Measurements from ENCODE around the gene METTL23.
"Not testable (repeated sequence)": the region's sequence is repeated elsewhere in the genome, so short reads cannot be mapped to it uniquely, and the experiment has no call there.

METTL23 gene

DNA sequence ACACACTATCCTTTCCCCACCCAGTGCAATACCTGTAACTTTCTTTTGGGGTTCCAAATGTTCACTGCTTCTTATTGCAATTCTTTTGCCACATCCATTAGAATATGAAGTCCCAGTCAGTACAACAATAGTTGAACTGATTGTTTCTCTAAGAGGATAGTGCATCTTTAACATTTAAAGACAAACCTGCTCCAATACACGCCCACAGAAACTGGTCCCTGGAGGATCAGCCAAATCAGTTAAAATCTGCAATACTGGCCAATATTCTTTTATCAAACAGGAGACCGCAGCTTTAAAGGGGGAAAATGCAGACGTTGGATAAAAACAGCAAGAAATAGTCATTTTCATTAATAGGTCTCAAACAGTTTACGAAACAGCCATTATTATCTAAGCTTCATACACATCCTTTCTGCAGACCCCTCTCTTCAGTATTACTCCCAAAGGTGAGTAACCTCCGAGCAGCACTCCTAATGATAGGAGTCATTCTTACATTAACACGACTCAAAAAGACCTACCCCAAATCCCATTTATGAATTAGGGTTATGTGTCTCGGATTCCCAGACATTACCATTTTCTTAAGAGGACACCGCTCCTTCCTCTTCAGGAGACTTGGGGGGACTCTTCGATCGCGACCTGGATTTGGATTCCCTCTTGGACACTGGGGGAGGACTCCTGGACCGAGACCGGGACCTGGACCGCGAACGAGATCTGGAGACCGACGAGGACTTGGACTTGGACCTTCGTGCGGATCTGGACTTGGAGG lies 9.1 kb downstream of the METTL23 start:
- ATAC-seq, result no peak

- peak; percentile 2 to 9 for ATAC-seq
These were observed 9.9 kb downstream of the METTL23 start for GRCh38 chr17:76736349-76737081.

DNA sequence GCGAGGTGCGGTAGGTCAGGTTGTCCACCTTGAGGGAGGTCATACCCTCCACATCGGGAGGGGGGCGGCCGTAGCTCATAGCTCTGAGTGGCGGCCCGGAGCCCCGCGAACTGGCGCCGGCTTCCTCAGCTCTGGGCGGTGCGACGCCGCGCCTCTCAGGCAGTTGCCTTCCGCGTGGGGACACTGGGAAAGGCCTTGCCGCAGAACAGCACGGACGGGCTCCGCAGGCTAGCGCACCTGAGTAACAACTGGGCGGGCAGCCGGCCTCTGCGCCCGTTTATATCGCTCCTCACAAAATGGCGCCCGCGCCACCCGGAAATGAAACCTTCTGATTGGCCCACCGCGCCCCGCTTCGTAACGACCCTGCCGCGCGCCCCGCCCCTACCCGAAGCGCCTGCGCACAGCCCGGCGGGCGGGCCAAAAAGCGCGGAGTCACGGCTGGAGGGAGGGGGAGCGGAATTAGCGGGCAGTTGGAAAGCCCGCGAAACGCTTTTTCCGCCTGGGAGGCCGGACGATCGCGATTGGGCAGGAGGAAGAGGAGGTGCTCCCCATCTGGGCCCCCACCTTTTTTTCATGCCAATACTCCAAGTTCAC lies 10.5 kb downstream of the METTL23 start, which contains the start of gene SRSF2:
TSS of gene SRSF2 (minus strand) at position 250 of the 594 bp plus-strand sequence. CDS start at position 79, 171 bp downstream.
- ATAC-seq, result peak; percentile 71 to 76

DNA sequence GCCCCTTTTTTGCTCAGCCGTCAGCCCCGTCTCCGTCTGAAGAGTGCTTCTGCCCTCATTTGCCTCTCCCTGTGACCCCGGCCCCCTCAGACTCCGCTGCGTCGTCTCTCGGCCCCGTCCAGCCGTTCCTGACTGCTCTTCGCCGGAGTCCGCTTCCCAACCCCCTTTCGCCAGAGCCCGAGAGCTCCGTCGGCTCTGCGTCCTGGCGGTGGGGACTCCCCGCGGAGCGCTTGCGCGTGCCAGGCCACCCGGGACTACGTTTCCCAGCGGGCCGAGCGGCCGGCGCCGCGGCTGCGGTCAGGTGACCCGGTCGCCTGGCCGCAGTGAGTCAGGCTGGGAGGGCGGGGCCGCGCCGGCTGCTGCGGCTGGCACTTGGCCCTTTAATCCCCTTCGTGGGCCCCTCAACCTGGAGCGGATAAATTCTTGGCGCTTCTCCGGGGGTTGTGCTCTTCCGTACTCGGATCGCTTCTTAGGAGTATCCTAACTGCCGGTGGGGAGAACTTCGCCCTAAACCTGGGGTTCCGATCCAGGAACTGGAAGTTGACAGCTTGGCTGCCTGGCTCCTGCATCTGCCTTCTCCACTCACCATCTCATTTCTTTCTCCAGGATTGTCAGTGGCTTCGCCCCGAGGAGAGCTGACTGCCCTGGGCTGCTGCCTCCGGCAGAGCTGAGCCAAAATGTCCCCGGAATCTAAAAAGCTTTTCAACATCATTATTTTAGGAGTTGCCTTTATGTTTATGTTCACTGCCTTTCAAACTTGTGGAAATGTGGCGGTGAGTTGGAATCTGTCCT lies 11.2 kb downstream of the METTL23 start, which contains the start of gene MFSD11:
TSS of gene MFSD11 (plus strand) at position 444 of the 792 bp plus-strand sequence. CDS start at position 678, 234 bp downstream.
- peak; percentile 69 to 74 for ATAC-seq

DNA sequence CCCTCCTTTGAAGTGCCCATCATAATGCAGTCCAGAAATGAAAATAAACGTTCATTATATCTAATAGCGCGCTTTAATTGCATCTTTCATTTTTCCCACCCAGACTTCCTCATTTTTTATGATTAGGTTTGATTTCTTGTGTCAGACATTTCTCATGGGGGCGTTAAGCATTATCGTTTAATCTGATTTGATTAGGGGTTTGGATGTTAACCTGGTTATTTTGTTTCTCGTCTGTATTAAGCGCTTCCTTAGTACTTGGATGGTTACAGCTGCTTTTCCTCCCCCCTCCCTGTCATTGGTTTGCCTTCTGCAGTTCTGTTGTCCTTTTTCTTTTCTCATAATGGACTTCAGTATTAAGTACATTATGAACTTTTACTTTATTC lies 11.8 kb downstream of the METTL23 start:
- ATAC-seq, result no peak

DNA sequence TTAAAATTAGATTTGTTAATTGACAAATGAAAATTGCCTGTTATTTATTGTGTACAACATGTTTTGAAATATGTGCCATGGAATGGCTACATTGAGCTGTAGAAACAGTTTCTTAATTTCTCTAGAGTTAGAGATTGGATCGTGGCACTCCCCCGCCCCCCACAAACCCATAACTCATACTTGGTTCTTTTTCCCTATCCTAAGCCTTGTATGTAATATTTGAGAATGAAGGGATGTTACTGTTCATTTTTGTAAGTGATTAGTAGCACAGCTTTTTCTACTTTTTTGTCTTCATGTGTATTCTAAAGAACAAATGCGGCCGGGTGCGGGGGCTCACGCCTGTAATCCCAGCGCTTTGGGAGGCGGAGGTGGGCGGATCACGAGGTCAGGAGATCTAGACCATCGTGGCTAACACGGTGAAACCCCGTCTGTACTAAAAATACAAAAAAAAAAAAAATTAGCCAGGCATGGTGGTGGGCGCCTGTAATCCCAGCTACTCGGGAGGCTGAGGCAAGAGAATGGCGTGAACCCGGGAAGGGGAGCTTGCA lies 13.0 kb downstream of the METTL23 start:
- not testable (repeated sequence) for ATAC-seq

GRCh38 chr17:76740329-76741118 lies 13.9 kb downstream of the METTL23 start:
- ATAC-seq, result no peak

DNA sequence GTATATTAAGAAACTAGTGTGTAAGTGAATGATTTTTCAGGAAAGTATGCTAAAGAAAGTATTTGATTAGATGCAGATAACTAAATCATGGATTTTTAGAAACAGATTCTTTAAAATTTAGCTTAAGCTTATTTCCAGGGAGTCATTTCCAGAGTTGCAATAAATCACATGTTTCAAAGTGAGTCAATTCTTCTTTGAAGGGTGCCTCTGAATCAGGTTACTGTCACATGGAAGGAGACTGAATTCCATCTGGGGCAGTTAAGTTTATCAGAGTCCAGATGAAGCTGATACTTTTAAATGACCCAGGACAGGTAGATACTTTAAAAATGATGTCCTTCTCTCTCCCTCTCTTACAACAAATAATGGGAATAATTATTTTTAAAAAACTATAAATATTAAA lies 16.3 kb downstream of the METTL23 start:
- no peak for ATAC-seq

DNA sequence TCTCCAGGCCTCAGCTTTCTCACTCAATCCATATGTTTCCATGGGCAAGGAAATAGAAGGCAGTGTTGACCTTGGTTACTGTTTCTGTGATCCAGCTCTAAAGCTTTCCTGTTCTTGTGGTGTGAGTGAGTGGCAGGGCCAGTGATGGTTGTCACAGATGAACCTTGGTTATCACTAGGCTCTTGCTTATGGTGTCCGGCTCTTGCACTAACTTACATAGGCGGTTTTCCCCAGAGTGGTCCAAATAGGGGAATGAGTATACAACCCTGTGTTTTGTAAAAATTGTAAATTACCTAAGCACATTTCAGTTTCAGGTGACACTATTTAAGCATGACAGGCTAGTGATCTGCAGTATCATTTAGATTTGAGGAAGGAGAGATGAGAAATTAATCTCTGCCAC lies 18.1 kb downstream of the METTL23 start:
- no peak for ATAC-seq

DNA sequence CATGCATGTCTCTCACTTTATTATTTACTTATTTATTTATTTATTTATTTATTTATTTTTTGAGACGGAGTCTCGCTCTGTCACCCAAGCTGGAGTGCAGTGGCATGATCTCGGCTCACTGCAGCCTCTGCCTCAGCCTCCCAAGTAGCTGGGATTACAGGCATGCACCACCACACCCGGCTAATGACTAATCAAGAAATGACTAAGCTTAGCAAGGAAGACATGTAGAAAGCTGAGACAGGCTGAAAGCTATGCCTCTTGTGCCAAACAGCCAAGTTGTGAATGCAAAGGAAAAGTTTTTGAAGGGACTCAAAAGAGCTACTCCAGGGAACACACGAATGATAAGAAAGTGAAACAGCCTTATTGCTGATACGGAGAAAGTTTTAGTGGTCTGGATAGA lies 19.1 kb downstream of the METTL23 start:
- peak; percentile 58 to 68 for ATAC-seq

DNA sequence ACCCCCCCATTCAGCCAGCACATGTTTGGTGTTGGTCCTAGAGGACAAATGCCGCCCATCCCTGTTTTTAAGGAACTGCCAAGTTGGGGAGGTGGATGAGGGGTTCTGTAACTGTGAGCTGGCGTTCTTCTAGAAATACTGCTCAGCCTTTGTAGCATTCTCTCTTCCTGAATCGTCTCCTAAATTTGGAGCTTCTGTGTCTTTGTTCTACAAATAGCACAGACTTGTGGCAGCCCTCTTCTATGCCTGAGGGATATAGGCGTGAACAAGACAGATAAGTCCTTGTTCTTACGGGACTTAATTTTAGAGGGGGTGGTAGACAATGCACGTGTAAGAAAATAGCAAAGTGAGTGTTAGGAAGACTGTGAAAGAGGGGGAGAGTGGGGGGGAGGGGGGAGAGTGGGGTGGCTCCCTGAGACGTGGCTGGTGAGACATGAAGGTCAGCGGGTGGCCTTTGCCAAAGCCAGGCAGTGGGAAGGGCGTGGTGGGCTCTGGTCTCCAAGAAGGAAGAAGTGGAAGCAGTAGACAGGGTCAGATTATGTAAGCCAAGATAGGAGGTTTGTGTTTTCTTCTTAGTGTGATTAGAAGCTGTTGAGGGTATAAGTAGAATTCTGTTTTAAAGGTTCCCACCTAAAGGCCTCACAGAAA lies 21.2 kb downstream of the METTL23 start:
- no peak for ATAC-seq

DNA sequence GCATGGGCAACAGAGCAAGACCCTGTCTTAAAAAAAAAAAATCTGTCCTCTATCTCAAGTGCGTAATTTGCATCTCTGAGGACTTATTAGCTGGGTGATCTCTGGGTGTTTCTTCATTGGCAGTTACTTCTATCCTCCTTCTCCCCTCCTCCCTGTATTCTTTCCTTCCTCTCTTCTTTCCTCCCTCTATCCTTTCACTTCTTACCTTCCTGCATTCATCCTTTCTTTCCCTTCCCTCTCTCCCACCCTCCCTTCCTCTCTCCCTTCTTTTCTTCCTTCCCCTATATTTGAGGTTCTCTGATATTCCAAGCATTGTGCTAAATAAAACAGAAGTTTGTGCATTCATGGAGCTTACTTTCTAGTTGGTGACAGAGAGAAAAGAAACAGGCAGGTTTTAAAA lies 22.0 kb downstream of the METTL23 start:
- ATAC-seq, result no peak

- no peak for ATAC-seq
These were observed 24.9 kb downstream of the METTL23 start for GRCh38 chr17:76751416-76751993.

DNA sequence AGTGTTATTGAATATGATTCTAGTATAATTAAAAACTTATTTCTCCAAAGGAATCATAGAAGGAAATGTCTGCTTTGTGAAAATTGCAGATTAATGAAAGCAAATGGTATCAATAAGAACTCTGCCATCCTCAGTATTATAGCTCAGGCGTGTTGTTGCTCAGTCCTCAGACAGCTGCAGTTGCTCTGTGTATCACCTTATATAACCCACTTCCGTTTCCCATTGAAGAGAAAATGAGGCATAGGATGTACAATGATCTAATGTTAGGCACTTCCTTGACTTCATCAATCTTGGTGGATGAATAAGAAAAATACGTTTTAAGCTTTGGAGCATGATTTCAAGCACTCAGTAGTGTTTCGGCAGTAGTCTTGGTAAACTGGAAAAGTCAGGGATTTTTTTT lies 25.4 kb downstream of the METTL23 start:
- ATAC-seq, result peak; percentile 59 to 67

GRCh38 chr17:76753061-76753961 lies 26.7 kb downstream of the METTL23 start:
- peak; percentile 82 to 85 for ATAC-seq

DNA sequence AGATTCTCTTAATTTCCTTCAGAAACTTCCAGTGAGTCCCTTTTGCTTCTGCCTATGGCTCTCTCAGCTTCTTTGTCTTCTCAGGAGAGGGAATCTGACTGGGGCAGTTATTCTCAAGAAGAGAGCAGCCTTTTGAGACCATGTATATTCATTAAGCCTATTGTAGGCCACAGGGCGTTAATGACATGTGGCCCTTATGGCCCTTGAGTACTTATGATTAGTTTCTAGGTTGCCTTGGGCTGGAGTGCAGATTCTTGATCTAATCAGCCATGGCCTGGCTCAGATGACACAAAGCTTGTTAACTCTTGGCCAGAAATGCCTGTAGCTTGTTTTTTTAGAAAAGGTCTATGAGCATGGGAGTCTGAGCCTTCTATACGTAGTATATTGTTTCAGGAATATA lies 28.6 kb downstream of the METTL23 start:
- no peak for ATAC-seq

DNA sequence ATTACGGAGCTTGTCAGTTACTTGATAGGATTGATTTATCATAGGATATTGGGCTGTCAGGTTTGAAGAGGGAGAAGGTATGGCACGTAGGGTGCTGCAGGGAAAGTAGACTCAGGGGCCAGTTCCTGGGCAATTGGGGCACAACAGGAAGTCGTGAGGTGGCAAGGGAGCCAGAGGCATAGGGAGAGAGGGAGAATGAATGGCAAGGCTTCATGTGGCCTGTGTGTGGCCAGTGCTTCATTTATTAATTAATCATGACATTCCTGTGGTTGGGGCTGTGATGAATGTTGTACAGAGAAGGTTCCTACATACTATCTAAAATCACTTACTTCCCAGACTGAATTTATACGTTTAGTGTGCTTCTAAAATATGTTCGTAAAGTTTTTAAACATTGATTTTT lies 30.6 kb downstream of the METTL23 start:
- ATAC-seq, result no peak

GRCh38 chr17:76758570-76758969 lies 31.9 kb downstream of the METTL23 start:
- no peak for ATAC-seq

DNA sequence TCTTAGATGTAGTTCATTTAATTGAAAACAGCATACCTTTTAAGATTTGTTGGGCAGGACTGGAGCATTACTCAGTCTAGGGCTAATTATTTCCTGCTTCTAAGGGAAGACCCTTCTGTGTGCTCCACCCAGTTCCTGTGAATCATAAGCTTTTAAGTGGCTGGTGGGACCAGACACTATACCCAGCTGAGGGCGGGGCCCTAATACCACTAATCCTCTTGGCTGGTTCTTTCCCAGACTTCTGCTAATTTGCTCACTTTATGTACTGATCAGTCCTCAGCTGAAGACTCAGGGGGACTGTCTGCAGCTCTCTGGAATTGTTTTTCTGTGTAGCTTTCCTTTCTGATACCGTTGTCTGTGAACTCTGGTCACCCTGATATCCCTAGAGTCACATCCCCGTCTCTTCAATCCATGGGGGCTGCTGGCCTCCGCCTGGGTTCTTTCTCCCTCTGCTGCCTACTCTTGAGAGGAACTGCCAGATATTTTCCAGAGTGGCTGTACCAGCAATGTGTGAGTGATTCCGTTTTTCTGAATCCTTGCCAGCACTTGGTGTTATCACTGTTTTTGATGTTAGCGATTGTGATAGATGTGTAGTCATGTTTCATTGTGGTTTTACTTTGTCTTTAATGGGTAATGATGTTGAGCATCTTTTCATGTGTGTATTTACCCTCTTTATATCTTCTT lies 46.3 kb downstream of the METTL23 start:
- ATAC-seq, result peak; percentile 98 to 99
